Adipose tissue (tissue), 3 donors: ENCODE results near the gene LMF1. TPM values are rescaled to one million over a fixed set of nuclear protein-coding genes. Genes with fewer than 3 reads are reported as not detected.

ENCODE experiments used
- H3K27ac ChIP-seq: one replicate; pipeline ENCODE4 v1.5.1; 2013; ENCODE audit warnings: low read depth, low read length
- WGBS, 3 donors: extraction: QIAGEN DNeasy Blood & Tissue Kit; methylation state at CpG; one replicate each; pipeline ENCODE4 v1.1.7; 2013; 5-methylcytosine and 5-hydroxymethylcytosine counted together
- polyA plus RNA-seq, 3 donors: library from polyadenylated mRNA; stranded (reverse); fragments of 200-250 nt; gene quantifications; one replicate each; pipeline ENCODE4 v1.2.3, GENCODE V29; 2013
- donor health status: healthy with polysubstance abuse.
- donor health status: Bipolar disorder and iron deficiency.
- donor health status: healthy.

The LMF1 gene
- polyA plus RNA-seq, 3 donors: 8.7 to 13.0 (median 12.3) TPM

DNA sequence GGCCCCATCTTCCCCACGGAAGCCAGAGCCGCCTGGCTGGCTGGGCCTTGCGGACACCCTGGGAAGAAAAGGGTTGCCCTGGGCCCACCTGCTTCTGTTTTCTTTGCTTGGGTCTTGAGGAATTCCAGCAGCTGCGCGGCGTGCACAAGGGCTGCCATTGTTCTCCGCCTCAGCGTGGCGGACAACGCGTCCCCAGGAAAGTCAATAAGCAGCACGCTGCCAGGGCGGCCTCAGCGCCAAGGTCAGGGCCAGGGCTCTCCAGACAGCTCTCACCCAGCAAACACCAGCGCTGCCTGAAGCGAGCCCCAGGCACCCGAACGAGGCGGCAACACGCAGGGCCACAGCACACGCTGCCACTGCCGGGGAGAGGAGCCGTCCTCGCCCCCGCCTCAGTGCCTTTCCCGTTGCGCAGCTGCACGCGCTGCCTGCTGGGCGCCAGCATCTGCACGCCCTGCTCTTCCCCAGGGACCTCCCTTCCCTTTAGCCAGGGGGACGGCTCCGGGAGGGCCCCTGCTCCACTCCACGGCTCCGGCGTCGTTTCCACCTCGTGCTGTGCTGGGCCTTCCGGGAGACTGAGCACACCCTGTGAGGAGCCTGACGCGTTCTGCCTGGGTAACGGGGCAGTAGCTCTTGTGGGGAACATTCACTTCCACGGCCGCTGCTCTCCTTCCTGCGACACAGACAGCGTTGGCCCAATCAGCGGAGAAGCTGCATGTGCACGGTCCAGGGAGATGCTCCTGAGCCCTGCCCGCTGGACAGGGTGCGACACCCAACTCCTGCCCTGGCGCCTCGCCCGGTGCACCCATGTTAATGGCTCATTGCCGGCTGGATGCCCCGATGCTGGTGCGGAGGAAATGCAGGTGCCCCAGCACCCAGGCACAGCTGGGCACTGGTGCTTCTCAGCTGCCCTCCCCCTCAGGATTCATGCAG lies 57.8 kb downstream of the LMF1 start:
- no peak overlapping the region for H3K27ac ChIP-seq
- WGBS, 3 donors: 60 to 94% (median 90%) methylated on average over 56 of the region's 56 CpGs

DNA sequence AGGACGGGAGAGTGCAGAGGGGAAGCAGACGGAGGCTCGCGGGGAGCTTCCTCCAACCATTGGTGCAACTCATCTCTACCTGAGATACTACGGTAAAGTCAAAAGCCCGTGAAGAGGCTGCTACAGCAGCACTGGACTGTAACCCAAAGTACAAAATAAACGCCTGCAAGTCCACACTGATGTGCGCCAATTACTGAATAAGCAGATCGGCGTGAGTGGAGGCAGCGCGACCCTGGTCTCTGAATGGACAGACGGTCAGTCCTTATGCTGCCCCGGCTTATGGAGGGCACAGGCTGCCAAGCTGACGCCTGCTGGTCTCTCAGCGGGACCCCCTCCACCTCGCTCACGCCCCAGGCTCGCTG lies 58.5 kb downstream of the LMF1 start:
- 86 to 95% (median 95%) methylated on average over 19 of the region's 19 CpGs for WGBS, 3 donors
- H3K27ac ChIP-seq: no peak overlapping the region

DNA sequence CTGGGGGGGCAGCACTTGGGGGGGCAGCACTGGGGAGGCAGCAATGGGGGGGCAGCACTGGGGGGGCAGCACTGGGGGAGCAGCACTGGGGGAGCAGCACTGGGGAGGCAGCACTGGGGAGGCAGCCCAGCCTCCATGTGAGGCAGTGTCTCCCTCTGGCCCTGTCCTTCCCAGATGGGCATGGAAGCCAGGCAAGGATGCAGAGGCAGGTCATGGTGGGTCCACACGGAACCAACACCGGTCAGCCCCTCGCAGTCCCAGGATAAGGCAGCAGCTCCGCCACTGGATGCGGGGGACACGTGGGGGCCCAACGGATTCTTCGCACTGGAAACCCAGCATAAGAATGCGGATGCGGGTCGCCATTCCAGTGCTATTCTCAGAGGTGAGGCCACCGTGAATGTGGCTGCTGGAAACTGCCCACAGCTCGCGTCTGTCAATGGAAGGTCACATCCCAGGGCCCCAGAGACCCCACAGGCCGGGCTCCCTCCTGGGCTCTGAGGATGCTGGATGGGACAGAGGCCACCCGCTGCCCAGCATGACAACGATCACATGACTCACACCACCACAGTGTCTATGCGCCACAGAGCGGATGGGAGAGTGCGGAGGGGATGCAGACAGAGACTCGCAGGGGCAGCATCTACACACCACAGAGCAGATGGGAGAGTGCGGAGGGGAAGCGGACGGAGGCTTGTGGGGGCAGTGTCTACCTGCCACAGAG lies 59.0 kb downstream of the LMF1 start:
- 95 to 98% (median 96%) methylated on average over 24 of the region's 24 CpGs for WGBS, 3 donors
- H3K27ac ChIP-seq: no peak overlapping the region

DNA sequence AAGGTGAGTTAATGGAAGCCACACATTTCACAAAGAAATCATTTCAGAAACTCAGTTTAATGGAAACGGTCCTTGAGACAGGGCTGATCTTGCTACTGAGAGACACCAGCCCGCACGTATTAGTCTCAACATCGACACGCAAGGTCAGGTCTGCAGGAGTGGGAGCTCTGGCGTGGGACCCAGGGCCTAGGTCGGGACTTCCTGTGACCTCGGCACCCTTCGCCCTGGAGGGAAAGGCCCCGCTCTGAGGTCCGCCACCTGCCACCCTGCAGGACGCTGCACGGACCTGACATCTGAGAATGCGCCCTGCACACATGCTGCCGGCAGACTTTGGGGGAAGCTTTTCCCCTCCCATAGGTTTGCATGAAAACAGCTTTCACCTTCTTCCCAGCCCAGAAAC lies 59.7 kb downstream of the LMF1 start:
- H3K27ac ChIP-seq: no peak overlapping the region
- 93 to 95% (median 94%) methylated on average over 15 of the region's 15 CpGs for WGBS, 3 donors

DNA sequence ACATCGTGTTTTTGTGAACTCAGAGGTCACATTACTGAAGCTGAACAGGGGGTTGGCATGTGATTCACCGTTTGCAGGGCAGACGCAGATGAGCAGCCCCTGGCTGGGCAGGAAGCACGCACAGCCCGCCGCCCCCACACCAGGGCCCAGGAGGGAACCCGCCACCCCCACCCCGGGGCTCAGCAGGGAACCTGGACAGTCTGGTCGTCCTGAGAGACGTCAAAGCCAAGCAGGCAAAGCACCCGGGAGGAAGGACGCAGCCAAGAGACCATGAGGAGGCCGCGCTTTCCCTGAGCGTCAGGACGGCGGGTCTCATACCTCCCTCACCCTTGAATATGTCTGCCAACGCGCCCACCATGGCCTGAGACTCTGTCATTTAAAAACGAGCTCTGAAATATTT lies 60.6 kb downstream of the LMF1 start:
- no peak overlapping the region for H3K27ac ChIP-seq
- 83 to 85% (median 85%) methylated on average over 20 of the region's 20 CpGs for WGBS, 3 donors

DNA sequence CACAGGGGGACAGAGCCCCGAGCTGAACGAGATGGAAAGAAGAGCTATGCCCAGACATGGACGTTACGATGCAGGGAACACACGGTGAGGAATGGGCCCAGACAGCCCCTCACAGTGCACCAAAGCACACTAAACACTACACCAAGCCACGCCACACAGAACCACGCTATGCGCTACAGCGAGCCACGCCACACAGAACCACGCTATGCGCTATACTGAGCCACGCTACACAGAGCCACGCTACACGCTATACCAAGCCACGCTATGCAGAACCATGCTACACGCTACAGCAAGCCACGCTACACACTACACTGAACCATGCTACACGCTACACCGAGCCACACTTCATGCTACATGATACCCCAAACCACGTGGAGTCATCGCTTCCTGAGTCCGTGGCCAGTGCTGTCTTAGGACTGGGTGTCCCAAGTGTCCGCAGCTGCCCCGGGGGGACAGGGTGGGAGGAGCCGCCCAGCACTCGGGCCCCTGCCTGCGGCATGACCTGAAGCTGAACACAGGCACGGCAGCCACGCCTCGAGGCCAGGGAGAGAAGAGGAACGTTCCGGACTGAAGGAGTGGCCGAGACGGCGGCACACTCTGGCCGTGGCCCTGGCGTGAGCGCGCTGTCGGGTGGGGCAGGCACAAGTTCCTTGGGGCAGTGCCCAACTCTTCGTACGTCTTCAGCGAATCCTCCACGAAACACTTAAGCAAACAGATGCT lies 61.3 kb downstream of the LMF1 start:
- H3K27ac ChIP-seq: no peak overlapping the region
- 94 to 97% (median 96%) methylated on average over 45 of the region's 45 CpGs for WGBS, 3 donors

DNA sequence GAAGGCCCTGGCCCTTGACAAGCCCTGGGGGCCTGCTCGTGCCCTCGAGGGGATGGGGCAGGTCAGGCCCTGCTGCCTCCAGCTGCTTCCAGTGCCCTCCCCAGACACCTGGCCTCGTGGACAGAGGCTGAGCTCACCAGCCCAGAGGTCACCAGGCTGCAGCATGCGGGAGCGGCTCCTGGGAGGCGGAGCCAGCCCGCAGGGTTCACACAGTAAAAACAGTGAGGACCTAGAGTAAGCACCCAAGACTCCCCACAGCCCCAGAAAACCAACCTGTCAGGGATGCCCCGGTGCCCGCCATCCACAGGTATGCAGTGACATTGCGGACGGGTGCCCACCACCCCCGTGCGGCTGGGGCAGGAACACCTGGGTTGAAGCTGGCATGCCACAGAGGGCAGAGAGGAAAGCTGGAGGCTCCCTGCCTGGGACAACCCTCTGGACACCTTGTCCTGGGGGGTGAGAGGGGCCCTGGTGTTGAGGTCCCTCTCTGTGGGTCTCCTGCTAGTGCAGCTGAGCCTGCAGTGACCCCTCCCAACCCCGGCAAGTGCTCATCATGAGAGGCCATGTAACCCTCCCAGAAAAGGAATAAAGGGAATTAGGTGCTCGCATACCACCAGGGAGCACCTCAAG lies 62.1 kb downstream of the LMF1 start:
- no peak overlapping the region for H3K27ac ChIP-seq
- 92 to 94% (median 94%) methylated on average over 15 of the region's 15 CpGs for WGBS, 3 donors

DNA sequence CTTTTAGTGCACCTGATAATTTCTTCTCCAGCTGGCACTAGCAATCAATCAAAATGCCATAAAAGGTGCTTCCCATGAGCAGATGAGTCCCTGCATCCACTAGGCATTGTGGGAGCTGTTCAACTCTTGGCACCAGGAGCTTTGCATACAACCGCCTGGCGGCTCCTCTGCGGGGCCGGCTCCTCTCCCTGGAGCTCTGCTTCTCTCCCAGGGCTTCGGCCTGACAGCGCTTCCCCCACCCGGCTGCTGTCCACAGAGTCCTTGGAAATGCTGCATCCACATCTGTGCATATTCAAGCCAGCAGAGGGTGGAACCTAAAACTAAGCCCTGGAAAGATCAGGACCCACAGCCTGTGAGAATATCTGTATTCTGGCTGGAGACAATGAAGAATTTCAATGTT lies 62.9 kb downstream of the LMF1 start:
- H3K27ac ChIP-seq: no peak overlapping the region
- WGBS, 3 donors: 89 to 97% (median 93%) methylated on average over 7 of the region's 7 CpGs

DNA sequence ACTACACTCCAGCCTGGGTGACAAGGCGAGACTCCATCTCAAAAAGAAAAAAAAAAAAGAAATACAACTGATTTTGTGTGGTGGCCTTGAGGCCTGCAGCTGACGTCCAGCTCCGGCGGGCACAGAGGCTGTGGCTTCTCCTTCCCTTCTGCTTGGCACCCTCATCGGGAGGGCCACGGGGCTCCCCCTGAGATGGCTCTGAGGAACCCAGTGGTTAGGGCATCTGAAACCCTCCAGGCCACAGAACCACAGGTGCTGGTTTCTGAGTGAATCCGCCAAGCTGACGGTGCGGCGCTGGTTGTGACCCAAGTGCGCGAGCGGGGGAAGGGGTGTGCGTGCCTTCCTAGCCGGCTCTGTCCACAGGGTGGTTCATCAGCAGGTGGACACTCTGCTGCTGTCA lies 63.4 kb downstream of the LMF1 start:
- no peak overlapping the region for H3K27ac ChIP-seq
- 94 to 98% (median 95%) methylated on average over 15 of the region's 15 CpGs for WGBS, 3 donors

DNA sequence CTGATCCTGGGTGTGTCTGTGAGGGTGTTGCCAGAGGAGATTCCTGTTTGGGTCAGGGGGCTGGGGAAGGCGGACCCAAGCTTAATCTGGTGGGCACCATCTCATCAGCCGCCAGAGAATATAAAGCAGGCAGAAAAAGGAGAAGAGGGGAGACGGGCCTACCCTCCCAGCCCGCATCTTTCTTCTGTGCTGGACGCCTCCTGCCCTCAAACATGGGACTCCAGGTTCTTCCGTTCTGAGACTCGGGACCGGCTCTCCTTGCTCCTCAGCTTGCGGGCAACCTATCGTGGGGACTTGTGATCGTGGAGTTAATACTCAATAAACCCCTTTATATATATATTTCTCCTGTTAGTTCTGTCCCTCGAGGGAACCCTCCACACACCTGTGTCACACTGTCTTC lies 64.5 kb downstream of the LMF1 start:
- 97 to 98% (median 98%) methylated on average over 12 of the region's 12 CpGs for WGBS, 3 donors
- no peak overlapping the region for H3K27ac ChIP-seq

DNA sequence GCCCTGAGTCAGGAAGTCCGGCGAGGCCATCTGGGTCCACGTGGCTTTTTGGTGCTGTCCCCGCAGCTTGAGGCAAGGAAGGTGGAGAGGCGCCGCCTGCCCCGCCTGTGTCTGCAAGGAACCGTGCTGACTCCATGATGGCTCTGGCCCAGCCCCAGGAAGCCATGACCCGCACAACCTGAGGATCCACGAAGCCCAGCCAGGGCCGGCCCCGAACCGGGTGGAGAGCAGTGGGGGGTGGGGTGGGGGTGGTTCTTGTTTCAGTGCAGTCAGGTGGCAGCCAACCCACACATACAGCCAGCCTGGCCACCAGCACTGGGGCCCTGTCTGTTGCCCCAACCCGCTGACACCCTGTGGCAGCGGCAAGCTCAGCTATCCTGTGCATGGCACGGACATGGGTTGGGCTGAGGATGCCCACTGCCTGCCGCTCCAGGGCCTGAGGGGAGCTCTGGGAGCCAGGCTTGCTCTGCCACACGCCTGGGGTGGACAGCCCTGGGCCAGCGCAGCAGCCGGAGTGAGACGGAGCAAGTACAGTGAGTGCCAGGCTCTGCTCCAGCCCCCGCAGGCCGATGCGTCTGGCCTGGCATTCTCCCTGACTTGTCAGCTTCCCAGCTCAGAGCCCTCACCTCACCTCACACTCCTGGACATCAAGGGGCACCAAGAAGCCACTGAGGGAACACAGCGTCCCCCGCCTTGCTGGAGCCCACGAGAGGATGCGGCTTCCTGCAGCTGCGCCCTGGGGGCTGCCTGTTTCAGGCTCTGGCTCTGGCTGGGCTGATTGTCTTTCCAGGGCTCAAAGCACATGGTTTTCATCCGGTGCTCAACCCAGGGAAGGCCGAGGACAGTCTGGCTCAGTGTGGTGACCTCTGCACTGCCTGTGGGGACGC lies 68.8 kb downstream of the LMF1 start:
- H3K27ac ChIP-seq: no peak overlapping the region

DNA sequence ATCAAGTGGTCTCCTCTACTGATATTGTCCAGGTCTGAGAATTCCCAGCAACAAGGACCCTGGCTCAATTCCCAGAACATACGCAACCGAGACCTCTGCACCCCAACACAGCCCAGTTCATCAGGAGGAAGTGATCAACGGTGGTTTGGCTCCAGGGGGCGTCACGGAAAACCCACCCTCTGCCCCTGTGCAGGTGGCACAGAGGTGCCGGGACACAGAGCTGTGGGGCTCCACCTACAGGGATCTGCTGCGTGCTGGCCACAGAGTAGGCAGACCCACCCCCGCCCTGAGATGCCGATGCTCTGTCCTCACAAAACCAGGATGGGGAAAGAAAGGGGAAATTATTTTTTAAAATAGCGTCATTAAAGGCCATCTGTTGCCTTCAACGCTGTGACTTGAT lies 69.6 kb downstream of the LMF1 start:
- no peak overlapping the region for H3K27ac ChIP-seq
- WGBS, 3 donors: 70 to 82% (median 74%) methylated on average over 11 of the region's 11 CpGs

More for the DNA sequence above, 68.8 kb downstream of the LMF1 start:
- 81 to 90% (median 84%) methylated on average over 30 to 32 of the region's 32 CpGs for whole genome bisulfite sequencing, 3 donors

DNA sequence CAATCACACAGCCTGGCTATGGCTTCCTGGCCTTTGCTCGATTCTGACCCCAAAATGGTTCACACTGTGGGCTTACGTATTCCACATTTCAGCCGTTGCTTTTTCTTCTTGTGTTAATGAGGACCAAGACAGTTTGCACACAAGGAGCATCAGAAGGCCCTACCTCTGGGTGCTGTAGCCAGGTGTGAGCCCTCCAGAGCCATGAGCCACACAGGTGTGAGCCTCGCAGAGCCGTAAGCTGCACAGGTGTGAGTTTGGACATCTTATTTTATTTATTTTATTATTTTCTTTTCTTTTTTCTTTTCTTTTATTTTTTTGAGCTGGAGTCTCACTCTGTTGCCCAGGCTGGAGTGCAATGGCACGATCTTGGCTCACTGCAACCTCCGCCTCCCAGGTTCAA lies 70.6 kb downstream of the LMF1 start:
- 97 to 98% (median 97%) methylated on average over 6 to 7 of the region's 7 CpGs for WGBS, 3 donors
- no peak overlapping the region for H3K27ac ChIP-seq

DNA sequence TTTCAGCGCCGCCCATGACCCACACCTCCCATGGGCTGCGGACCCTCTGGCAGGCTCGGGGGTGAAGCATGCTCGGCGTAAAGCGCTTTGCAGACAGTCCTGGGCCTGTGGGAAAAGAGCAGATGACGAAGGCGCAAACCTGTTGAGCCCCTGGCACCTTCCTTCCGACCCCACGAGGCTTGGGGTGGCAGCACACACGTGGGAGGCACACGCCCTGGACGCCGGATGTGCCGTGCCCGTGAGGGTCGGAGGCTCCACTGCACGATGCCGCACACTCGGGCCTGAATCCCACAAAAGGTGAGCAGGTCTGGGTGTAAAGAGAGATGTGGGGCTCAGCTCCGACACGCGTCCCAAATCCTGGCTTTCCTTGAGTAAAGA lies 71.1 kb downstream of the LMF1 start:
- H3K27ac ChIP-seq: no peak overlapping the region
- WGBS, 3 donors: 87 to 95% (median 92%) methylated on average over 24 of the region's 24 CpGs

DNA sequence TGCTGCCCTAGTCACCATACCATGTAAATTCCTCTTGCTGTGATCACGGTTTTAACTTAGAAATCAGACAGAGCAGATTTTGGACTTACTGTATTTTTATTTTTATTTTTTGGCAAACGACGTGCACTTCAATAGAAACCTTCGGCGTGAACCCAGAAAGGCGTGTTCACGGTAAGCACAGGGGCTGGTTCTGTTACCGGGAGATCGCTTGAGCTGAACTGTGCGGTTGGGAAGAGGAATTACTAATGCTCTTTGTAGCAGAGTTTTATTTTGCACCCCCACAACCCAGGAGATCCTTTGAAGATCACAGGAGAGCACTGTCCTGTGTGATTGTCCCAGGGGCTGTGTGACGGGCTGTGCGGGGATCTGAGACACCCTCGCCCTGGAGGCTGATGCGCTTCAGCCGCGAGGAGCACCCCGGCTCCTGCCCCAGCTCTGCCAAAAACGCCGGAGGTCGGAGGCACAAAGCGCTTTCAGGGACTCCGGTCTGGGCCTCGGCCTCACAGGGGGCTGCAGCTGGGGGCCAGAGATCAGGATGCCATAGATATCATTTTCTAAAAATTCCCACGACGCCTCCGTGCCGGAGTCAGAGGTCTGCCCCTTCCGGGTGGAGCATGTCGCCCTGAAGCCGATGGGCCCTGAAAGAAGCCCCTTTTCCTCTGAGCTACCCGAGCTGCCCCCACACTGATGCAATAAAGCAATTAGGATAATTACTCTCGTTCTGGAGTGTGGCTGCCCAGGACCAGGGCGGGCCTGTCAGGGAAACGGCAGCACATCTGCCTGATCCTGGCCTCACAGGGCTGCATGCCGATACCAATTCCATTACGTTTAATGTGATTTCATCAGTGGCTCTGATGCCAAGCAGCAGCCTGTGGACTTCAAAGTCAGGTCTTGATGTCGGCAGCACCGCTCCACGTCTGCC lies 71.8 kb downstream of the LMF1 start:
- WGBS, 3 donors: 92 to 95% (median 93%) methylated on average over 39 of the region's 39 CpGs
- H3K27ac ChIP-seq: no peak overlapping the region

DNA sequence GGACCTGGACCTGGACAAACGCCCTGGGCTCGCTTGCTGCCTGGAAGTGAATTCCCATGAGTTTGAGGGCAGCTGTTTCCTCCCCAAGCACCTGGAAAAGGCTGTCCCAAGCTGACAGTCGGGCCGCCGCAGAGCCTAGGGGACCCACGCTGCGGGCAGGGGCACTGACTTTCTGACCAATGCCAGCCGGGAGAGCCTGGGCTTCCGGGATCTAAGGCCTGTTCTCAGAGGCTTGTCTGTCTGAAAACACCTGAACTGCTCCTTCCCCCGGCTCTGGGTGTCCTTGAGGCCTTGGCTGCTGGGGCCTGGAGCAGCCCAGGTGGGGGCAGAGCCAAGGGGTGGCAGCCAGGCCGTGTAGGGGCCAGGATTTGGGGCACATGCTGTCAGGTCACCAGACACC lies 72.6 kb downstream of the LMF1 start:
- 37 to 85% (median 85%) methylated on average over 11 of the region's 11 CpGs for WGBS, 3 donors
- H3K27ac ChIP-seq: no peak overlapping the region

DNA sequence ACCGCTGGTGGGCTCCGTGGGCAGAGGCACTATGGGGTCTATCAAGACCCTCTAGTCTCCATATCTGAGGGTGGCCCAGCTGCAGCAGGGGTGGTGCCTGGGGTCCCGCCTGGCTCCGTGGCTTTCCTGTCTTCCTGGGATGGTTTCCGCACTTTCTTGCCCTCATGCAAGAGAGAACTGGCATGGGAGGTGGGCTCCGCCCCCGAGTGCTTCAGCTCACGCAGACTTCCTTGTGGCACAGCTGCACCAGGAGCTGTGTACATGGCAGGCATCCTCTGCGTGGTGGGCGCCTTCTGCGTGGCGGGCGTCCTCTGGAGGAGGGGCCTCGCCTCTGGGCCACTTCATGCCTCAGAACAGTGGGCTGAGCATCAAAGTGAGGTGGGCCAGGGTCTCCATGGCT lies 73.1 kb downstream of the LMF1 start:
- H3K27ac ChIP-seq: no peak overlapping the region
- WGBS, 3 donors: 76 to 88% (median 76%) methylated on average over 14 of the region's 14 CpGs
